ENCODE data around the gene CCL17. TPM values are rescaled to one million over a fixed set of nuclear protein-coding genes. Genes with fewer than 3 reads are reported as not detected.

CCL17 gene
- total and polyA plus RNA-seq, 9 of the 15 experiments (the other 6 are each of a cell fraction or from before 2014, with no cell fraction given), result not detected

GRCh38 chr16:57447186-57447962 is 42.8 kb downstream of the CCL17 start, which contains the start of the genes CIAPIN1 and COQ9 (continued):
- no peak for TF ChIP-seq ZNF785 (CRISPR knock-in tag; IDR thresholded peaks at IDR 0.05)
- peak; percentile 29 to 68 for TF ChIP-seq E2F6 (IDR thresholded peaks at IDR 0.05; ENCODE audit: borderline replicate concordance in 1 of 2, extremely low read depth in 1 of 2, insufficient read depth in 1 of 2, insufficient read length in 1 of 2, low read depth in 1 of 2, low read length in 1 of 2, poor library complexity in 1 of 2, severe bottlenecking in 1 of 2)
- TF ChIP-seq SMARCA5 (IDR thresholded peaks at IDR 0.05), result no peak
- peak; percentile 93 for TF ChIP-seq GABPA (tag; conservative IDR thresholded peaks at IDR 0.05; ENCODE audit: low read depth)
- no peak for TF ChIP-seq ARID2 (IDR thresholded peaks at IDR 0.05)
- TF ChIP-seq LCOR (CRISPR knock-in tag; IDR thresholded peaks at IDR 0.05), result peak; percentile 87
- peak; percentile 34 for TF ChIP-seq FIP1L1 (IDR thresholded peaks at IDR 0.05; ENCODE audit: low read depth, low read length, poor library complexity, severe bottlenecking)
- TF ChIP-seq ZEB2 (IDR thresholded peaks at IDR 0.05), result no peak
- 0 out of 2 replicates have a peak, but pooled peaks have one; percentile 17 for TF ChIP-seq ZKSCAN1 (IDR thresholded peaks at IDR 0.05; ENCODE audit: low read depth, low read length)
- TF ChIP-seq MAFK (IDR thresholded peaks at IDR 0.05; ENCODE audit: low read length), result no peak
- peak; percentile 54 for TF ChIP-seq HMGN3 (IDR thresholded peaks at IDR 0.05; ENCODE audit: borderline replicate concordance, extremely low read depth, insufficient read length, low read depth, low read length)
- no peak for TF ChIP-seq ETV5 (CRISPR knock-in tag; IDR thresholded peaks at IDR 0.05; ENCODE audit: low read depth)
- no peak for TF ChIP-seq FOXK2 (conservative IDR thresholded peaks at IDR 0.05 in 1 of 2, IDR thresholded peaks at IDR 0.05 in 1 of 2; ENCODE audit: low read depth in 2 of 2)
- peak; percentile 81 for TF ChIP-seq KDM5B (IDR thresholded peaks at IDR 0.05; ENCODE audit: insufficient replicate concordance, low read depth, low read length)
- TF ChIP-seq ZBTB43 (CRISPR knock-in tag; IDR thresholded peaks at IDR 0.05), result no peak
- TF ChIP-seq ELK1 (CRISPR knock-in tag; IDR thresholded peaks at IDR 0.05), result no peak
- TF ChIP-seq HINFP (tag; conservative IDR thresholded peaks at IDR 0.05; ENCODE audit: low read depth), result no peak
- TF ChIP-seq MCM3 (IDR thresholded peaks at IDR 0.05), result no peak
